OCI-LY3 (cell line): ENCODE data around the gene SNX6.

Experiments used
- H2AFZ ChIP-seq: fragments of 200-600, 300-600 bp; shearing (Covaris generic); 2 replicates; pipeline ENCODE4 v1.6.0; 2014; ENCODE audit warnings: antibody characterized with exemption, low read depth, low read length
- H3K27ac ChIP-seq: fragments of 200-600, 300-600 bp; sonication (generic); 2 replicates; pipeline ENCODE4 v1.5.1; 2014; ENCODE audit warnings: mild to moderate bottlenecking, low read length, moderate library complexity, mixed read lengths
- H3K27me3 ChIP-seq: fragments of 200-600, 300-600 bp; sonication (generic); 2 replicates; pipeline ENCODE4 v1.6.1; 2014; ENCODE audit warnings: low read depth, low read length, mixed read lengths
- H3K36me3 ChIP-seq: fragments of 200-600, 300-600 bp; sonication (generic); replicated peaks from 2 replicates; pipeline ENCODE3; 2014; ENCODE audit warnings: low read depth, low read length, mixed read lengths
- H3K4me1 ChIP-seq: fragments of 300-600, 200-600 bp; sonication (generic); 2 replicates; pipeline ENCODE4 v1.6.1; 2014; ENCODE audit warnings: low read length, mixed read lengths
- H3K4me2 ChIP-seq: fragments of 200-600, 300-600 bp; sonication (generic); 2 replicates; pipeline ENCODE4 v1.6.1; 2014; ENCODE audit warnings: low read length, mixed read lengths
- H3K4me3 ChIP-seq: fragments of 300-600, 200-600 bp; sonication (generic); 2 replicates; pipeline ENCODE4 v1.5.1; 2014; ENCODE audit warnings: antibody characterized with exemption, mild to moderate bottlenecking, low read length, moderate library complexity
- H3K79me2 ChIP-seq: fragments of 300-600, 200-600 bp; shearing (Covaris generic); 2 replicates; pipeline ENCODE4 v1.6.1; 2014; ENCODE audit warnings: mild to moderate bottlenecking, low read length, mixed read lengths
- H3K9ac ChIP-seq: fragments of 300-600, 200-600 bp; shearing (Covaris generic); 2 replicates; pipeline ENCODE4 v1.6.0; 2014; ENCODE audit warnings: mild to moderate bottlenecking, low read length, moderate library complexity
- H3K9me3 ChIP-seq: fragments of 200-600, 300-600 bp; shearing (Covaris generic); 2 replicates; pipeline ENCODE4 v1.6.1; 2014; ENCODE audit warnings: low read length, mixed read lengths; ENCODE audit not compliant: insufficient read depth
- H4K20me1 ChIP-seq: fragments of 200-600, 300-600 bp; sonication (generic); 2 replicates; pipeline ENCODE4 v1.6.1; 2016; ENCODE audit warnings: low read length, mixed read lengths; ENCODE audit not compliant: insufficient read depth
- CTCF ChIP-seq: fragments of 200-600, 300-600 bp; sonication (generic); IDR thresholded peaks from 2 replicates; pipeline ENCODE4 v1.5.1; 2014; ENCODE audit warnings: antibody characterized with exemption, low read length, low read depth
- EZH2phosphoT487 ChIP-seq: fragments of 200-600 bp; shearing (Covaris generic); IDR thresholded peaks from 2 replicates; pipeline ENCODE4 v1.6.1; 2018; ENCODE audit warnings: antibody characterized with exemption, mixed run types, low read depth

Gene SNX6

GRCh38 chr14:34673702-34674101, 43.8 kb upstream of the SNX6 start:
- no peaks in the 10 kb centered on the region for H3K36me3 ChIP-seq
- H3K4me1 ChIP-seq = no peaks in the 10 kb centered on the region
- no peak overlapping the region for H2AFZ ChIP-seq
- no peaks in the 10 kb centered on the region for H3K9me3 ChIP-seq
- H3K9ac ChIP-seq = no peak overlapping the region
- no peaks in the 10 kb centered on the region for H4K20me1 ChIP-seq
- H3K27me3 ChIP-seq = no peaks in the 10 kb centered on the region
- no peak overlapping the region for H3K4me3 ChIP-seq
- no peaks in the 10 kb centered on the region for H3K79me2 ChIP-seq
- no peak for TF ChIP-seq EZH2phosphoT487
- TF ChIP-seq CTCF = no peak
- no peak overlapping the region for H3K4me2 ChIP-seq
- no peak overlapping the region for H3K27ac ChIP-seq

GRCh38 chr14:34671716-34672115, 41.8 kb upstream of the SNX6 start:
- H3K79me2 ChIP-seq = no peaks in the 10 kb centered on the region
- H3K9me3 ChIP-seq = no peaks in the 10 kb centered on the region
- H2AFZ ChIP-seq = no peak overlapping the region
- no peaks in the 10 kb centered on the region for H3K4me1 ChIP-seq
- no peak overlapping the region for H3K9ac ChIP-seq
- TF ChIP-seq CTCF (no peak), EZH2phosphoT487 (no peak)
- no peak overlapping the region for H3K4me3 ChIP-seq
- no peak overlapping the region for H3K27ac ChIP-seq
- H3K27me3 ChIP-seq = no peaks in the 10 kb centered on the region
- no peak overlapping the region for H3K4me2 ChIP-seq
- H3K36me3 ChIP-seq = no peaks in the 10 kb centered on the region
- H4K20me1 ChIP-seq = no peaks in the 10 kb centered on the region

GRCh38 chr14:34668111-34668510, 38.2 kb upstream of the SNX6 start:
- H4K20me1 ChIP-seq = no peaks in the 10 kb centered on the region
- TF ChIP-seq CTCF = no peak
- TF ChIP-seq EZH2phosphoT487 = no peak
- H3K4me1 ChIP-seq = no peaks in the 10 kb centered on the region
- no peaks in the 10 kb centered on the region for H3K9me3 ChIP-seq
- no peak overlapping the region for H3K4me2 ChIP-seq
- H3K79me2 ChIP-seq = no peaks in the 10 kb centered on the region
- no peak overlapping the region for H3K4me3 ChIP-seq
- H3K27ac ChIP-seq = no peak overlapping the region
- H3K36me3 ChIP-seq = no peaks in the 10 kb centered on the region
- no peak overlapping the region for H2AFZ ChIP-seq
- no peaks in the 10 kb centered on the region for H3K27me3 ChIP-seq
- H3K9ac ChIP-seq = no peak overlapping the region

- no peaks in the 10 kb centered on the region for H3K79me2 ChIP-seq
- H3K9me3 ChIP-seq = no peaks in the 10 kb centered on the region
- H3K27ac ChIP-seq = no peak overlapping the region
- H3K4me2 ChIP-seq = no peak overlapping the region
- no peaks in the 10 kb centered on the region for H3K36me3 ChIP-seq
- TF ChIP-seq EZH2phosphoT487 (no peak), CTCF (no peak)
- no peaks in the 10 kb centered on the region for H4K20me1 ChIP-seq
- H3K27me3 ChIP-seq = no peaks in the 10 kb centered on the region
- H3K9ac ChIP-seq = no peak overlapping the region
- H3K4me3 ChIP-seq = no peak overlapping the region
- no peak overlapping the region for H2AFZ ChIP-seq
- H3K4me1 ChIP-seq = no peaks in the 10 kb centered on the region
Observed at GRCh38 chr14:34667007-34667406, 37.1 kb upstream of the SNX6 start.
